Measurements from ENCODE around the gene DCHS1.

Gene DCHS1

DNA sequence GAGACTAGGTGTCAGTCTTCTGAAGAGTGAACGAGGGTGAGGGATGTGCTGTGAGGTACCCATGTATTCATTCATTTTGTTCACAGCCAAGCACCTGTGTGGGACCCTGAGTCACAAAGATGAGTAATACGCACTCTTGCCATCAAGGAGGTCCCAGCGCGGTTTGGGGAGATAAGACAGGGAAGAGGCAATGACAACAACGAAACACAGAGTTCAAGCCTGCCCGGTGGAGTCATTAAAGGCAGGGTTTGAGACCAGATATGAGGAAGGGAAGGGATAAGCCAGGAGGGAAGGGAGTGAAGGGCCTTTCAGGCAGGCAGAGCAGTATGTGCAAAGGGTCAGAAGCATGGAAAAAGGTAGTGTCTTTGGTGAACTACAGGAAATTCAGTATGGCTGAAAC lies 4.6 kb downstream of the DCHS1 start:
- TF ChIP-seq, protein P1, sequence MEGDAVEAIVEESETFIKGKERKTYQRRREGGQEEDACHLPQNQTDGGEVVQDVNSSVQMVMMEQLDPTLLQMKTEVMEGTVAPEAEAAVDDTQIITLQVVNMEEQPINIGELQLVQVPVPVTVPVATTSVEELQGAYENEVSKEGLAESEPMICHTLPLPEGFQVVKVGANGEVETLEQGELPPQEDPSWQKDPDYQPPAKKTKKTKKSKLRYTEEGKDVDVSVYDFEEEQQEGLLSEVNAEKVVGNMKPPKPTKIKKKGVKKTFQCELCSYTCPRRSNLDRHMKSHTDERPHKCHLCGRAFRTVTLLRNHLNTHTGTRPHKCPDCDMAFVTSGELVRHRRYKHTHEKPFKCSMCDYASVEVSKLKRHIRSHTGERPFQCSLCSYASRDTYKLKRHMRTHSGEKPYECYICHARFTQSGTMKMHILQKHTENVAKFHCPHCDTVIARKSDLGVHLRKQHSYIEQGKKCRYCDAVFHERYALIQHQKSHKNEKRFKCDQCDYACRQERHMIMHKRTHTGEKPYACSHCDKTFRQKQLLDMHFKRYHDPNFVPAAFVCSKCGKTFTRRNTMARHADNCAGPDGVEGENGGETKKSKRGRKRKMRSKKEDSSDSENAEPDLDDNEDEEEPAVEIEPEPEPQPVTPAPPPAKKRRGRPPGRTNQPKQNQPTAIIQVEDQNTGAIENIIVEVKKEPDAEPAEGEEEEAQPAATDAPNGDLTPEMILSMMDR (IDR thresholded peaks at IDR 0.05; ENCODE audit: extremely low read depth, missing control alignments): no peak
- DNase-seq (ENCODE audit: low spot score): no peak

DNA sequence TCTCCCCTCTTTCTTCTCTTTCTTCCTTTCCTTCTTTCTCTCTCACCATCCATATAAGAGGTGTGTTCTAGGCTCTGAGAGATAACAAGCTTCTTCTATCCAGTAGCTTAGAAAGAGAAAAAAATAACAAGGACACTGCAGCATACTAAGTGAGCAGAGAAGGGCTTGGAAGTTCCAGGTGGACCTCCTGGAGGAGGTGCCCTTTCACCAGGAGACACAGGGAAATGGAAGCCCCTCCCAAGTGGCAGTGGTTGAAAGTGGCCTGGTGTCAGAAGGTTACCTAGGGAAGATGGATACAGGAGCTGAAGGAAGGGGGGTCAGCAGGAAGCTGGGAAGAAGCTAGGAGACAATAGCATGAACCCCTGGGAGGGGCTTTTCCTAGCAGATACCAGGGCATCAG lies 5.5 kb downstream of the DCHS1 start:
- TF ChIP-seq, protein P1 (IDR thresholded peaks at IDR 0.05; ENCODE audit: extremely low read depth, missing control alignments): no peak
- no peak for DNase-seq (ENCODE audit: low spot score)

DNA sequence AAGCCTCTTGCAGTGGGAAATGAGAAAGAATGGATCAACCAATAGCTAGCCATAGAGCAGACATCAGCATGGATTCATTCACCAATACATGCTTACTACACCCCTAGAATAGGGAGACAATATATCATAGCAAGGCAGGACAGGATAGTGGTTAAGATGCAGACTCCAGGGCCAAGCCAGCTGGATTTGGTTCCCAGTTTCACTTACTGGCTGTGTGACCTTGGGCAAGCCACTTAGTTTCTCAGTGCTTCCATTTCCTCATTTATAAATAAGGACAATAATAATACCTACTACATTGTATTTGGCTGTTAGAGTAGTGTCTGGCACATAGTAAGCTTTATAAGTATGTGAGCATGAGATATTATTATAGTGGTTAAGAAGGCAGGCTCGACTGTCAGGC lies 7.1 kb downstream of the DCHS1 start:
- TF ChIP-seq, protein P1 (IDR thresholded peaks at IDR 0.05; ENCODE audit: extremely low read depth, missing control alignments): no peak
- no peak for DNase-seq (ENCODE audit: low spot score)

DNA sequence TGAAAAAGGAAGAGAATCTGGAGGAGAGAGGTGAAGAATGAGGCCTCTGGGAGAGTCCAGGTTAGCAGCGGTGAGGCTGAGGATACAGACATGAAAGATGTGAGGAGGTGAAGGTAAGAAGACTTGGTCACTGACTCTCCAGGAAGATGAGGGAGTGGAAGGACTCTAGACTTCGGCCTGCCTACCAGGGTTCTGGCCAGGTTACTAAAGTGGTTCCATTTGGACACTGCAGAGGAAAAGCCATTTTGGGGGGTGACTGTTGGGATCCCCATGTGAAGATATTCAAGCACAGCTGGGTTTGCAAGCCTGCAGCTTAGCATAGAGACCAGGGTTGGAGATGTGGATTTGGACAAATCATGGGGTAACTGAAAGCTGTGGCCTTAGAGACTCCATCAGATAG lies 7.8 kb downstream of the DCHS1 start:
- TF ChIP-seq, protein P1 (IDR thresholded peaks at IDR 0.05; ENCODE audit: extremely low read depth, missing control alignments): no peak
- DNase-seq (ENCODE audit: low spot score): no peak

DNA sequence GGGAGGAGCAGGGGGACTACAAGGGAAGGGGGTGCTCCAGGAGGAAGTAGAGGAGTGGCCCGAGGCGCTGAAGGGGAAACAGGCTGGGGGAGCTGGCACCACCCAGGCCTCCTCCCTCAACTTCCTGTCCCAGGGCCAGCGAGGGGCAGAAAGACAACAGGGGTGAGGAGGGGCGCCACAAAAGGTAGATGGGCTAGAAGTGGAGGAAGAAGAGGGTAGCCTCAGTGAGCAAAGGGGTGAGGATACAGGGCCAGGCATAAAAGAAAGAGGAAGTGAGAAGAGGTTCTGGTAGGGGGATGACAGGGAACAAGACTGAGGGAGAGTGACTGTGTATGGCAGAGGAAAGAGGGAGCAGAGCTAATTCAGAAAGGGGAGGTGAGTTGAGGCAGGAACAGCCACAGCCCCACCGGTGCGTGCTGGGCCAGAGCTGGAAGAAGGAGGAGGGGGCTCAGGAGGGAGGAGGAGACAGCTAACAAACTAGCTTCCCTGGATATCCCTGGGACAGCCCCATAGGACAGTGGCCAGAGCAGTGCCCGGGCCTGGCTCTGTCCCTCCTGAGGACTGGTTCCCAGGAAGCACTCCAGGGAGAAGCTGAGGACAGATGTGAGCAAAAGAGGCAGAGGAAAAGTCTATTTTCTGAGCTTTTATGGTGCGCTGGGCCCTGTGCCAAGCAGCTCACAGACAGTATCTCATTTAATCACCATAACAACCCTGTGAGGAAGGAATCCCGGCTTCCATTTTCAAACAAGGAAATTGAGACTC lies 8.5 kb downstream of the DCHS1 start:
- peak; percentile 81 for DNase-seq (ENCODE audit: low spot score)
- TF ChIP-seq, protein P1 (IDR thresholded peaks at IDR 0.05; ENCODE audit: extremely low read depth, missing control alignments): no peak

DNA sequence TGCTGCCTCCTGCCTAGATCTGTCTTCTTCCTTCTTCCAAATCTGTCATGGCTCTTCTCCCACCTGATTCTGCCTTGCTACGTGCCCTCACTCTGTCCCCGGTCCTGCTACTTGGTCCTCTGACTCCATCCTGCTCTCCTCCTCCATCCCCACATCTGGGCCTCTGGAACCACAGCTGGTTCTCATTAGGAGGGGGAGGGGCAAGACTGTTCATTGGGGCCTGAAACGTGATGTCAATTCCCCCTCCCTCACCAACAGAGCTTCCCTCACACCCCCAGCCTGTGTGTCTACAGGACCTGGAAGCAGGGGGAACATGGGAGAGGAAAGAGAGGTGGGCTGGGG lies 9.1 kb downstream of the DCHS1 start:
- no peak for DNase-seq (ENCODE audit: low spot score)
- TF ChIP-seq, protein P1 (IDR thresholded peaks at IDR 0.05; ENCODE audit: extremely low read depth, missing control alignments): no peak

DNA sequence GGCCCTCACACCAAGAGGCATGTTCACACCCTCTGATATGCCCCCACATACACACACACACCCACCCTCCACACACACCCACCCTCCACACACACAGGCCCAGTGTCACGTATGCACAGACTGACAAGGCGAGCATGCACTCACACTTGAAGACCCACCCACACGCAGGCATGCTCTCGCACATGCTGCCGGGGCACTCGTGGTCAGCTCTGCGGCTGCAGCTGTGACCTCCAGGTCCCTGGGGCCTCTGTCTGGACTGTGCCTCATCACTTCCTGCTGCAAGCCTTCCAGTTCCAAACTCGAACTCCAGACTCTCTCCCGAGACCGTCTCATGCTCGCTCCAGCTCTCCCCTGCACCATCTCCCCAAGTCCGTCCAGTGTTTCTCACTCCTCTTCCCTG lies 9.5 kb downstream of the DCHS1 start:
- TF ChIP-seq, protein P1 (IDR thresholded peaks at IDR 0.05; ENCODE audit: extremely low read depth, missing control alignments): no peak
- no peak for DNase-seq (ENCODE audit: low spot score)

Measured in GM20000 (cell line).